GM10248 (cell line): ENCODE data around the gene GON4L.

Experiments
- CTCF ChIA-PET: fragments of 300-600 bp; sonication (Branson Sonifier 250); formaldehyde crosslinking; extraction: SDS; loops from one replicate; lab custom pipeline; 2021; ENCODE audit warnings: antibody characterized with exemption; lab: Yijun Ruan, JAX
- POLR2A ChIA-PET: fragments of 350-650 bp; sonication (Branson Sonifier 250); formaldehyde crosslinking; extraction: SDS; loops from one replicate; lab custom pipeline; 2020; ENCODE audit warnings: antibody characterized with exemption; lab: Yijun Ruan, JAX
- DNase-seq: peaks from one replicate; pipeline ENCODE4 v3.0.0; 2012; ENCODE audit errors: extremely low spot score
- CTCF ChIP-seq: IDR thresholded peaks from 2 replicates; pipeline ENCODE4 v1.5.1; 2012; ENCODE audit warnings: mild to moderate bottlenecking, low read depth; ENCODE audit errors: extremely low read depth, missing control alignments, control extremely low read depth

Gene GON4L

GRCh38 chr1:155888481-155888880 lies 31.5 kb upstream of the GON4L start:
- CTCF ChIA-PET = interaction anchor here (1.2 kb wide), 1 partner anchor 18 kb away, joined by 3 read pairs; no protein-coding TSS in a partner anchor
- DNase-seq = no peak
- TF ChIP-seq CTCF = no peak
- POLR2A ChIA-PET = no interaction called here

- no peak for DNase-seq
- no peak for TF ChIP-seq CTCF
- ChIA-PET POLR2A (interaction anchor here (0.6 kb wide), 1 partner anchor 1951 kb away, joined by 3 read pairs; no protein-coding TSS in a partner anchor), CTCF (interaction anchor here (0.8 to 1.3 kb wide), 5 partner anchors 9 to 156 kb away, joined by 3 to 5 read pairs (median 3); no protein-coding TSS in a partner anchor)
These were observed 28.0 kb upstream of the GON4L start for GRCh38 chr1:155884982-155885381.

DNA sequence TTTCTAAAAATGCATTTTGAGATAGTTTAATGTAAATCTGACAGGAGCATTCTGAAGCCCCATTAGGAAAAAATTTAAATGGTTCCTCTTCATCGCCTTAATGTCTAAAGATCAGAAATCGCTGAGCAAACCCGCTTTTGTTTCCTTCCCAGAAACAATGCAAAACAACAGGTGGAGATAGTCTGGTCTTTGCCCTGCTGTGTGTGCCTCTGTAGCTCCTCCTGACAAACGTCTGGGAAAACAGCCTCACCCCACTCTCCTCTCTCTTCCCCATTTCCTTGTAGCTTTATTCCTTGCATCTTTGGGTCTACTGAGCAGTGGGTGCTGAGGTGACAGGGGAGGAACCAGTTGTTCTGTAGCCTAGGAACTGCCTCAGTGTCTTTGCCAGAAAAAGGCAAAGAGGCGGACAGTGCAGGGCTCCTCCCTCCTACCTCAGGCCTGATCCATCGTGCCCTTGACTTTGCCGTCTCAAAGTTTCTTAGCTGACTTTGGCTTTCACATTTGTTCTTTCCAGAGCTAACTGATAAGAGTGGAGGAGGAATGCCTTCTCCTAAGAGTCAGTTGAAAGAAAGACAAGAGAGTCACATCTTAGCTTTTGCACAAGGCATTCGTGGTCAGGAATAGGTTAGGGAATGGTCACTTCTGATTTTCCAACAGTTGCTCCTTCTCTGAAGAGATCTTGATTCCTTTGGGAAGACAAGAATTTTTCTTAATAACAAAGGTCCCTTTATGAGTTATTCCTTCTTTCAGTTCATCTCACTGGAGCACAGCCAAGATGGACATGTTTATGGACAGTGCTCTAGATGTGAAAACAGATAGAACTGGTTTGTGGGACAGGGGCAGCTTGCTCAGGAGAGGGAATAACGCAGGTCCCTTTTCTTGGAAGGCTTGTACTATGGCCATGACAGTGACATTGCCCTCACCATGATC lies 27.3 kb upstream of the GON4L start:
- POLR2A ChIA-PET = interaction anchor here (0.6 kb wide), 1 partner anchor 1952 kb away, joined by 3 read pairs; no protein-coding TSS in a partner anchor
- DNase-seq = no peak
- CTCF ChIA-PET = interaction anchor here (0.8 to 1.3 kb wide), 5 partner anchors 9 to 155 kb away, joined by 3 to 5 read pairs (median 3); no protein-coding TSS in a partner anchor
- TF ChIP-seq CTCF = no peak

DNA sequence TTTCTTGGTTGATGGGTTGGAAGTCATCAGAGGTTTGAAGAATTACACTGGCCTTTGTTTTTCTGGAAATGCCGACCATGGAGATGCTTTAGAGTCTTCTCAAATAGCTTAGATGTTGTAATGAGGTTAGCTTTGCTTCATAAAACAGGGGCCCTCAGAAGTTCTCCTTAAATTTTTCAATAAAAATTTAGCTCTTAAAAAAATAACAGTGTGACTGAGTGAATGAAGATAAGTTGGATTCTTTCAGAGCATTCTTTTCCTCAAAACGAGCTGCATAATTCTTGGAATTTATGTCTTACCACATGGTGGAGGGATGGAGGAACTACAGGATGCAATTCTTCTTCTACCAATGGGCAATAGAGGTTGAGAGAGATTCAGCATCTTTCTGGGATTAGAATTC lies 25.8 kb upstream of the GON4L start:
- no peak for TF ChIP-seq CTCF
- CTCF ChIA-PET = interaction anchor here (0.8 to 1.4 kb wide), 10 partner anchors 9 to 183 kb away, joined by 3 to 5 read pairs (median 3); no protein-coding TSS in a partner anchor
- no peak for DNase-seq
- POLR2A ChIA-PET = interaction anchor here (0.6 to 1.4 kb wide), 3 partner anchors 13 to 22 kb away, joined by 5 to 8 read pairs (median 5); no protein-coding TSS in a partner anchor

DNA sequence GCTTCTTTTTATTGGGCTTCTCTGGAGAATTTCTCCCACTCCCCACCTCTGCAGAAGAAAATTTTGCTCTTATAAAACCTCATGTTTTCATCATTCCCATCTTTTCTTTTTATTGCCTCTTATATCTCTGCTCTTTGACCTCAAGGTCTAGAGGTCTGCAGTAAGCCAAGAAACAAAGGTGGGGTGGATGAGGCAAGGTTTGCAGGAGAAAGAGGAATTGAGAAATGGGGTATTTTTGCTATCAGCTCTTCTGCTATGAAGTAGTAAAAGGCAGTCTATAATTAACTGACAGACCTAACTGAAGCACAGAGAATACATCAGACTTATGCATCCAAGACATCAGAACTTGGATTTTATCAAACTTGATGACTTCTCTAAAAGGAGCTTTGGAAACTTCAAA lies 25.2 kb upstream of the GON4L start:
- no peak for TF ChIP-seq CTCF
- POLR2A ChIA-PET = interaction anchor here (0.8 to 1.4 kb wide), 2 partner anchors 13 to 23 kb away, joined by 5 to 8 read pairs; no protein-coding TSS in a partner anchor
- DNase-seq = peak; percentile 63
- CTCF ChIA-PET = interaction anchor here (0.8 to 1.4 kb wide), 7 partner anchors 8 to 108 kb away, joined by 3 to 5 read pairs (median 3); no protein-coding TSS in a partner anchor

- no peak for TF ChIP-seq CTCF
- POLR2A ChIA-PET = no interaction called here
These were observed 23.9 kb upstream of the GON4L start for GRCh38 chr1:155880950-155881349.

More at GRCh38 chr1:155880950-155881349, 23.9 kb upstream of the GON4L start:
- CTCF ChIA-PET = interaction anchor here (1.0 kb wide), 1 partner anchor 11 kb away, joined by 3 read pairs; no protein-coding TSS in a partner anchor
- no peak for DNase-seq
